IPS-18c (cell line): ENCODE measurements around the gene UGGT2.
"Not testable (repeated sequence)": the region's sequence is repeated elsewhere in the genome, so short reads cannot be mapped to it uniquely, and the experiment has no call there.

Experiments
- H3K4me3 ChIP-seq: 2 replicates; pipeline ENCODE4 v1.7.0; 2013; ENCODE audit warnings: low read depth, mild to moderate bottlenecking, low read length, moderate library complexity; ENCODE audit not compliant: insufficient read depth
- H3K9me3 ChIP-seq: one replicate; pipeline ENCODE4 v1.6.1; 2013; ENCODE audit warnings: mild to moderate bottlenecking, low read length, moderate library complexity; ENCODE audit not compliant: control insufficient read depth, insufficient read depth

UGGT2 gene

DNA sequence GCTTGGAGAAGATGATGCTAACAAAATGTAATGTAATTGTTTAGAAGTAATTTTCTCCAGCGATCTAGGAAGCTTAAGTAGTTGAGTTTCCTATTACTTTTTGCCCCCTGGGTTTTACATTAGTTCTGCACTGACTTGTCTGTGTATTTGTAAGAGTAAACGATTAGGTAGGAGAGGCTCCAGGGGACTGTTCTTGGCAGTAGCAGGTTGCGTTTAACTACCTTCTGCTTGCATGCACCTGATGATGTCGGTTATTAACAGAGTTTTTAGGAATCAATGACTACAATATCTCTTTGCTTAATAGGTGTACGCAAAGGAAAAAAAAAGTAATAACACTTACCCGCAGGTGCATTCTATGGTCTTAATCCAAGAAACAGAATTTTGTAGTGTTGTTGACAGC, 18.3 kb upstream of the UGGT2 start:
- no peaks in the 10 kb centered on the region for H3K9me3 ChIP-seq
- H3K4me3 ChIP-seq, result no peak overlapping the region

DNA sequence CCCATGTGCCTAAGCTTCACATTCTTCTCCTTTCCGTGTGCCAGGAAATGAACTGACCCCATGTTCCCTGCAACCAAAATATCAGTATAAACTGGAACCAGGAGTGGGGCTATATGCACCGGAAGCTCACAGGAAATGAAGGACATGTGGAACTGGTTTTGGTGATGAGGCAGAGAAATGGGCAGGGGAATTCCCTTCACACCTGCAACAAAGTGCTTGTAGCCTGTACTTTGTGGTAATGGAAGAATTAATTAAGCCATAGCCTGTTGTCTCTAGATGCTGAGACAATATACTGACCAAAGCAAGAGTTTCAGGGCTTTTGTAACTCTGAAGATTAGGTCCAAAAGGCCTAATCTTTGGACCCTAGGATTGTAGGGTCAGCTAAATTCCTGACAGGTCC, 15.5 kb upstream of the UGGT2 start:
- no peaks in the 10 kb centered on the region for H3K9me3 ChIP-seq
- H3K4me3 ChIP-seq, result no peak overlapping the region

DNA sequence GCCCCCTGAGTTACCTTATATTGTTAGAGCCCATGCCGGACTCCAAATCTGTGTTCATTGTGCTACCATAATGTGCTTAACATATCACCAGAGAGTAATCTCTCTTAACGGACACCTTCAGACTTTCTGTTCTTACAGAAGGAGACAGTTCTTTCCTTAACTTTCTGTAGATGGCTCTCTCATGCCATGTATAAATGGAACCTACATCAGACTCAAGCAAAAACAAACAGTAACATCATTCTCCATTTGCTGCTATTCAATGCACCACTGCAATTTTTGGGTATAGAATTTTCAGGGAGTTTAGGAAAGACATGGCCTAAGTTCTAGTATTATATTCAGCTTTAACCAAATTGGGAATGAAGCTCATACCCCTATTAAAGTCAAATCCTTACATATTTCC, 12.6 kb upstream of the UGGT2 start:
- Histone ChIP-seq H3K4me3 (no peak overlapping the region), H3K9me3 (no peaks in the 10 kb centered on the region)

DNA sequence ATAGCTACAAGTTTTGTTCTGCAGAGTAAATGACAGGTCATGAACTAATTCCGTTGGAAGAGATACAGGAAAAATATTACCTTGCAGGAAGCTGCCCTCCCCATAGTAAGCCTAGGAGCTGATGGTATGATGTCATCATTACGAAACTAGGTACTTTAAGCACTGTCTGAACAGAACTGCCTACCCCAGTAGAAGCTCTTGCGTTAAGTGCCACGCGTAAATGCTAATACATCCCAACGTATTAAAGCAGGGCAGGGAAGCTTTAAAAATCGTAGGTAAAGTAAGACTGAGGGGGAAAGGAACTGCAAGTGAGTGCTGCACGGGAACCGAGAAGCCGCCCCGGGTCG, 572 bp downstream of the UGGT2 start:
- Histone ChIP-seq H3K4me3 (peak overlapping the region; percentile 99), H3K9me3 (no peaks in the 10 kb centered on the region)

DNA sequence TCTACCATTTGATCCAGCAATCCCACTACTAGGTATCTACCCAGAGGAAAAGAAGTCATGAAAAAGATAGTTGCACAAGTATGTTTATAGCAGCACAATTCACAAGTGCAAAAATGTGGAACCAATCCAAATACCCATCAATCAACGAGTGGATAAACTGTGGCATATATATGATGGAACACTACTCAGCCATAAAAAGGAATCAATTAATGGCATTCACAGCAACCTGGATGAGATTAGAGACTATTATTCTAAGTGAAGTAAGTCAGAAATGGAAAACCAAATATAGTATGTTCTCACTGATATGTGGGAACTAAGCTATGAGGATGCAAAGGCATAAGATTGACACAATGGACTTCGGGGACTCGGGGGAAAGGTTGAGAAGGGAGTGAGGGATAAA, 1.3 kb downstream of the UGGT2 start:
- H3K4me3 ChIP-seq, H3K9me3 ChIP-seq: not testable (repeated sequence)

DNA sequence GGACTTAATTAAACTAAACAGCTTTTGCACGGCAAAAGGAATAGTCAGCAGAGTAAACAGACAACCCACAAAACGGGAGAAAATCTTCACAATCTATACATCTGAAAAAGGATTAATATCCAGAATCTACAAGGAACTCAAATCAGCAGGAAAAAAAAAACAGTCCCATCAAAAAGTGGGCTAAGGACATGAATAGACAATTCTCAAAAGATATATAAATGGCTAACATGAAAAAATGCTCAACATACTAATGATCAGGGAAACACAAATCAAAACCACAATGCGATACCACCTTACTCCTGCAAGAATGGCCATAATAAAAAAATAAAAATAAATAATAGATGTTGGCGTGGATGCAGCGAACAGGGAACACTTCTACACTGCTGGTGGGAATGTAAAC, 1.7 kb downstream of the UGGT2 start:
- not testable (repeated sequence) for H3K4me3 ChIP-seq, H3K9me3 ChIP-seq

DNA sequence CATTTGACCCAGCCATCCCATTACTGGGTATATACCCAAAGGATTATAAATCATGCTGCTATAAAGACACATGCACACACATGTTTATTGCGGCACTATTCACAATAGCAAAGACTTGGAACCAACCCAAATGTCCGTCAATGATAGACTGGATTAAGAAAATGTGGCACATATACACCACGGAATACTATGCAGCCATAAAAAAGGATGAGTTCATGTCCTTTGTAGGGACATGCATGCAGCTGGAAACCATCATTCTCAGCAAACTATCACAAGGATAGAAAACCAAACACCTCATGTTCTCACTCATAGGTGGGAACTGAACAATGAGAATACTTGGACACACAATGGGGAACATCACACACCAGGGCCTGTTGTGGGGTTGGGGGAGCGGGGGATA, 2.2 kb downstream of the UGGT2 start:
- not testable (repeated sequence) for H3K4me3 ChIP-seq, H3K9me3 ChIP-seq

DNA sequence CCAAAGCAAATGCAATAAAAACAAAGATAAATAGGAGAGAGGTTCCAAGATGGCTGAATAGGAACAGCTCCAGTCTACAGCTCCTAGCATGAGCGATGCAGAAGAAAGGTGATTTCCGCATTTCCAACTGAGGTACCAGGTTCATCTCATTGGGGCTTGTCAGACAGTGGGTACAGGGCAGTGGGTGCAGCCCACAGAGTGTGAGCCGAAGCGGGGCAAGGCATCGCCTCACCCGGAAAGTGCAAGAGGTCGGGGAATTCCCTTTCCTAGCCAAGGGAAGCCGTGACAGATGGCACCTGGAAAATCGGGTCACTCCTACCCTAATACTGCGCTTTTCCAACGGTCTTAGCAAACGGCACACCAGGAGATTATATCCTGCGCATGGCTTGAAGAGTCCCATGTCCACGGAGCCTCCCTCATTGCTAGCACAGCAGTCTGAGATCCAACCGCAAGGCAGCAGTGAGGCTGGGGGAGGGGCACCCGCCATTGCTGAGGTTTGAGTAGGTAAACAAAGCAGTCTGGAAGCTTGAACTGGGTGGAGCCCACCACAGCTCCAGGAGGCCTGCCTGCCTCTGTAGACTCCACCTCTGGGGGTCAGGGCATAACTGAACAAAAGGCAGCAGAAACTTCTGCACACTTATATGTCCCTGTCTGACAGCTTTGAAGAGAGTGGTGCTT, 6.6 kb downstream of the UGGT2 start:
- H3K9me3 ChIP-seq, result not testable (repeated sequence)

DNA sequence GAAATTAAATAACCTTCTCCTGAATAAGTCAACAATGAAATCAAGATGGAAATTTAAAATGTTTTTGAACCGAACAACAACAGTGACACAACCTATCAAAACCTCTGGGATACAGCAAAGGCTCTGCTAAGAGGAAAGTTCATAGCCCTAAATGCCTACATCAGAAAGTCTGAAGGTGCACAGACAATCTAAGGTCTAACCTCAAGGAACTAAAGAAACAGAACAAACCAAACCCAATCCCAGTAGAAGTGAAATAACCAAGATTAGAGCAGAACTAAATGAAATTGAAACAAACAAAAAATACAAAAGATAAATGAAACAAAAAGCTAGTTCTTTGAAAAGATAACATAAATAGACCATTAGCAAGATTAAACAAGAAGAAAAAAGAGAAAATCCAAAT, 9.0 kb downstream of the UGGT2 start:
- H3K9me3 ChIP-seq, result peaks cover 8% of the 10 kb centered on the region
- no peak overlapping the region for H3K4me3 ChIP-seq

More for the DNA sequence above, 6.6 kb downstream of the UGGT2 start:
- not testable (repeated sequence) for H3K4me3 ChIP-seq

DNA sequence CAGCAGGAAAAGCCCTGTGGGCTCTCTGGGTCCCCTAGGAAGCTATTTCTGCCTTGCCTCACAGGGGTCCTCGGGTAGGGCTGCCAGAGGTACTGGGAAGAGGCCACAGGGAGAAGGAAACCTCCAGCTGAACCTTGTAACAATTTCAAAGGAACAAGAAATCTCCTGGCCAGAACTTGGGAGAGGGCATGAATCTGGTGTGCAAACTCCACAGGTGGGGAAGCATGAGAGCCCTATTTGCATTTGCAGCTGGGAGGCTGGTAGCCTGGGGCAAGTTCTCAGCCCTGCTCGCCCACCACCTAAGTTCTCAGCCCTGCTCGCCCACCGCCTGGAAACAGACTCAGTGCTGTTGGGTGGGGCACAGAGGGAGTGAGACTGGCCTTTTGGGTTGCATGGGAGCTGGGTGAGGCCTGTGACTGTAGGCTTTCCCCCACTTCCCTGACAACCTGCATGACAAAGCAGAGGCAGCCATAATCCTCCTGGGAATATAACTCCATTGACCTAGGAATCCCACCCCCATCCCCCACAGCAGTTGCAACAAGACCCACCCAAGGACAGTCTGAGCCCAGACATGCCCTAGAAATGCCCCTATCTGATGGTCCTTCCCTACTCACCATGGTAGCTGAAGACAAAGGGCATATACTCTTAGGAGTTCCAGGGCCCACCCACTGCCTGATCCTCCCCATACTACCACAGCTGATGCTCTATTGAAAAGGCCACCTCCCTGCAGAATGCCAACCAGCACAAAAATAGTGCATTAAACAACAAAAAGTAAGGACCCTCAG, 11.7 kb downstream of the UGGT2 start:
- peak overlapping the region; percentile 24; the same call in 1 of the 2 replicates for H3K4me3 ChIP-seq

DNA sequence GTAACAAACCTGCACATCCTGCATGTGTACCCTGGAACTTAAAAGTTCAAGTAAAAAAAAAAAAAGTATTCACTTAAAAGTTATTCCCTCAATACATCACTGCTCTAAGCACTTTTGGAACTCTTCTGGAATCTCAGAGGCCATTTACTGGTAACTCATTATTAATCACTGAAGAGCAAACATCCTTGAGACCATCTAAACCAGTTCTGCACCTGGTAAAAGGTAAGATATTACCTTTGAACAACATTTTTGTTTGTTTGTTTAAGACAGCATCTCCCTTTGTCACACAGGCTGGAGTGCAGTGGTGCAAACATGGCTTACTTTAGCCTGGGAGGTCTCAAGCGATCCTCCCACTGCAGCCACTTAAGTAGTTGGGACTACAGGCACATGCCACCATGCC, 16.7 kb downstream of the UGGT2 start:
- H3K4me3 ChIP-seq, result no peak overlapping the region

More for the DNA sequence above, 11.7 kb downstream of the UGGT2 start:
- peaks cover 3% of the 10 kb centered on the region for H3K9me3 ChIP-seq

DNA sequence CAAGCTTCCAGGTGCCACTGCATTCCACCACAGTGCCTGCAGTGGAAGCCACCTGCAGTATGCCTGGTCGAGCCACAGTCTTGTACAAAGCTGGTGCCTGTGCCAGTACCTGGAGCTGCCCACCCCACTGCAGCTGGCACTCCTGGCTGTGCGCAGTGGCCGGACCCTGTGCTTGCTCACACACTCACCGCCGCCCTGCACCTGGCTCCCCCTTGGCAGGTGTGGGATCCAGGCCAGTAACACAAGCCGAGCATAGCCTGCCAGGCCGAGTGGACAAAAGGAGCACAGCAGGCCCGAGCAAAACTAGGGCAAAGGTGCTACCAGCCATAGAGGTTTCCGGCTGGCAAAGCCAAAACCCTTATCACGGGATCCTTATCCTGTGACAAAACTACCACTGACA, 18.5 kb downstream of the UGGT2 start:
- Histone ChIP-seq H3K4me3 (no peak overlapping the region), H3K9me3 (no peaks in the 10 kb centered on the region)

More for the DNA sequence above, 16.7 kb downstream of the UGGT2 start:
- H3K9me3 ChIP-seq, result no peaks in the 10 kb centered on the region

DNA sequence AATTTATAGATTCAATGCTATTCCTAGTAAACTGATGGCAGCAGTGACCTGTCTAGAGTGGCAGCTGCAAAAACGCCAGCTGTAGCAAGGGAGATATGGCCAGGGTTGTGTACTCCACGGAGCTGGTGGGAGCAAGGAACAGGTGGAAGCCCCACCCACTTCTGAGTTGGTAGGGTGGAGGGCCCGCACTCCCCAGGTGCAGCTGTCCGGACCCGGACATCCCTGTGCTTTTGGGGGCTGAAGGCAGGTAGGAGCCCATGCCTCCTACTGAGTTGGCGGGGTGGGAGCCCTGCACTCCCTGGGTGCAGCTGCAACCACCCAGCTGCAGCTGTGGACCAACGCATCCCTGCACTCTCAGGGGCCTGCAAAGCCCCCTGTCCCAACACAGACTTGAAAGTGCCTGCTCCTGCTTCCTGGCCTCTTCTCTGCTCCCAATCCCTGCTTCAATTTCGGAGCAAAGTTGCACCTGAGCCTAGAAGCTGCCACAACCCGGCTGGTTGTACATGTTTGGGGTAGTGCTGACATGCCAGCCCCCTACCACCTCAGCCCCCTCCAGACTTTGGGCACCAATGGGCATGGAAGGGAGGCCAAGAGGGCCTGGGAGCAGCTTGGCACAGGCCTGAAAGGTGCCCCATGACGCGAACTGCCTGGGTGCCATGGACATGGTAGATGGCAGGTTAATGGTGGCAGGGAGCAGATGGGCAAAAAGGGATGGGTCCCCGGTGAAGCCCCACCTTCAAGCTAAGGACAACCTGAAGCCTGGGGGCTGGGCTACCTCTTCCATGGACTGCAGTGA, 19.8 kb downstream of the UGGT2 start:
- H3K4me3 ChIP-seq, result no peak overlapping the region
- H3K9me3 ChIP-seq, result no peaks in the 10 kb centered on the region

DNA sequence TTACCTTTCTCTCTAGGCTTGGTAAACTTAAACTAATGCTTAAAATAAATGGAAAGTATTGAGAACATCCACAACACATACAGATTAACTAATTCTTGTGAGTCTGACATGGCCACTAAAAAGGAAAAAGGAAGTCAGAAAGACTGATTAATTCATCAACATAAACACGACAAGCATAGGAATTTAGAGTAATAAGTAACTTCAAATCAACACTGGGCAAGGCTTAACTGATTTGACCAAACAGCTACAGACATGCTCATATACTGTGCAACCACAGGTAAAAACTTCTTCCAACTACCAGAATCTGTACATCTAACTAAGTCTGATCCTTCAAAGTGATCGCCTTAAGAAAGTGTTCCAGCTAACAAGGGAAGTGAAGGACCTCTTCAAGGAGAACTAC, 20.5 kb downstream of the UGGT2 start:
- no peak overlapping the region for H3K4me3 ChIP-seq

DNA sequence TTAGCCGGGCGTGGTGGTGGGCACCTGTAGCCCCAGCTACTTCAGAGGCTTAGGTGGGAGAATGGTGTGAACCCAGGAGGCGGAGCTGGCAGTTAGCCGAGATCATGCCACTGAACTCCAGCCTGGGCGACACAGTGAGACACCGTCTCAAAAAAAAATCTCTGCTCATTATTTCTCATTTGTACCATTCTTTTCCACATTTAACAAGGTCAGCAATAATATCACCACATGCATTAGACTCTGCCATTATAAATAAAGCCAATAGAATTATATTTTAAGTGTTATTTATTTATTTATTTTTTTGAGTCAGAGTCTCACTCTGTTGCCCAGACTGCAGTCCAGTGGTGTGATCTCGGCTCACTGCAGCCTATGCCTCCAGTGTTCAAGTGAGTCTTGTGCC, 24.2 kb downstream of the UGGT2 start:
- no peaks in the 10 kb centered on the region for H3K9me3 ChIP-seq
- no peak overlapping the region for H3K4me3 ChIP-seq

More for the DNA sequence above, 20.5 kb downstream of the UGGT2 start:
- no peaks in the 10 kb centered on the region for H3K9me3 ChIP-seq

DNA sequence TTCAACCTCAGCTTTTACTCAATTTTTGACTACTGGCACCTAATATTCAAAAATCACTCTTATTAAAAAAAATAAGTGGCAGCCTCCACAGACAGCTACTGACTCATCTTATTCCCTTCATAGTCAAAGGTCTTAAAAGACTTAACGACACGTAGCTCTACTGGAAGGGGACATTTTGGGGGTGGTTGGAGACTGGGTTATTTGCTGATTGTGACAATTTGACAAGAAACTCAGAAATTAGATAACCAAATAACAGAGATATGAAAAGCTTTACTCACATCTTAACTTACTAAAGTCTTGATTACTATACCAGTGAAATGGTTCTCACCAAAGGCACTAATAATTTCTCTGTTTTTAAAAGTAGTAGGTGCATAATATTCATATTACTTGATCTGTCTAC, 25.7 kb downstream of the UGGT2 start:
- H3K9me3 ChIP-seq, result no peaks in the 10 kb centered on the region
- no peak overlapping the region for H3K4me3 ChIP-seq

DNA sequence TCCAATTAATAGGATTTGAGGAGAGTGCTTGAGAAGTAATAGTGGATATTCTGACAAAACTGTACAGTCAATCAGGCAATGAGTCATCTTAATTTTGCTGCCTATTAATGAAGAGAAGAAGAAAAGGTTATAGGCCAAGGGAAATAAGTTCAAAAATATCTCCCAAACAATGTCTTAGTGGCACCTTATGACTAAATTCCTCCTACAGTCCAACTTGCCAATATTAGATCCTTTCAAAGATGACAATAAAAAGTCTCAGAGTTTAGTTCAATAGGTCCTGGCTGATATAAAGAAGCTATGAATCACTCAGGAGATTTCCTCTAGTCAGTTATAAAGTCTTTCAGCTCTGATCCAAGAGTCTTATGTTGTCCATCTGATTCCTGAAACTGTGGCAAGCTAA, 27.9 kb downstream of the UGGT2 start:
- Histone ChIP-seq H3K9me3 (no peaks in the 10 kb centered on the region), H3K4me3 (no peak overlapping the region)

DNA sequence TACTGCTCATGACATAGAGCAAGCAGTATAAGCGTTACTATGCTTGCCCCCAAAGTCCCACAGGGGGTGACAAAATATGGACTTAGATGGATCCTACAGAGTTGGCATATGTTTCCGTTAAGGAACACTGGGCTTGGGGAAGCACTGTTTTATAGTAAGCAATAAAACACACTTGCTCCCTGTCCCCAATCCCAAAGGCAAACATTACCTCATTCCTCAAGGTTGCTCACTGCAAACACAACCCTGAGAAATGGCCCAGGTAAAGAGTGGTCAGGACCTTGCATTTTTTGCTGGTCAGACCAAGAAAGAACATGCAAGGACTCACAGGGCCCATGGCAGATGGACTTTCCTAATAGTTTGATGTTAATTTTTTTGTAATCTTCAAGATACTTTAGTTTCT, 32.3 kb downstream of the UGGT2 start:
- H3K9me3 ChIP-seq, result peaks cover 7% of the 10 kb centered on the region
- no peak overlapping the region for H3K4me3 ChIP-seq
